Subcutaneous adipose tissue (tissue), 4 donors: ENCODE measurements around the gene SIAH1. TPM values are rescaled to one million over a fixed set of nuclear protein-coding genes. Genes with fewer than 3 reads are reported as not detected.

ENCODE experiments used
- total RNA-seq, 4 donors: library from RNA; depleted of rRNA; stranded (reverse); fragments of >200 nt; gene quantifications; one replicate each; pipeline ENCODE4 v1.1.0, GENCODE V29; 2016
- TF ChIP-seq, protein P1 (sequence below): fragments of 450-650 bp; IDR thresholded peaks from one replicate; pipeline ENCODE4 v1.5.1; 2016; ENCODE audit warnings: low read depth, mild to moderate bottlenecking, control low read depth, antibody characterized with exemption, moderate library complexity

SIAH1 gene
- total RNA-seq, 4 donors from 2014 or later: 36.3 to 50.9 (median 41.9) TPM

DNA sequence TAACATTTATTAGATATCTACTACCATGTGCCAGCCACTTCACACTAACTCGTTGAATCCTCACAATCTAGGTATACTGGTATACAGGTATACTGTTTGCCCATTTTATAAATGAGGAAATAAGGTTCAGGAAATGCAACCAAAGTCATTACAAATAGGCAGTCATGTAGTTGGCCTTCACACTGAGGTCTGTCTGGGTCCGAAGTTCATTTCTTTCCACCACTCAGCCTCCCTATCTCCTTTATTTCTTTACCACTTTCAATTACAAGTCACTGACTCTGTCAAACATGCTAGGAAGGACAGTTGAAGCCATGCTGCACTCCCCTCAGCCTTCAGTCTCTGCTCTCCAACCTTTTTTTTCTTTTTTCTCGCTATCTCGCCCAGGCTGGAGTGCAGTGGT, 20.7 kb upstream of the SIAH1 start:
- TF ChIP-seq, protein P1, sequence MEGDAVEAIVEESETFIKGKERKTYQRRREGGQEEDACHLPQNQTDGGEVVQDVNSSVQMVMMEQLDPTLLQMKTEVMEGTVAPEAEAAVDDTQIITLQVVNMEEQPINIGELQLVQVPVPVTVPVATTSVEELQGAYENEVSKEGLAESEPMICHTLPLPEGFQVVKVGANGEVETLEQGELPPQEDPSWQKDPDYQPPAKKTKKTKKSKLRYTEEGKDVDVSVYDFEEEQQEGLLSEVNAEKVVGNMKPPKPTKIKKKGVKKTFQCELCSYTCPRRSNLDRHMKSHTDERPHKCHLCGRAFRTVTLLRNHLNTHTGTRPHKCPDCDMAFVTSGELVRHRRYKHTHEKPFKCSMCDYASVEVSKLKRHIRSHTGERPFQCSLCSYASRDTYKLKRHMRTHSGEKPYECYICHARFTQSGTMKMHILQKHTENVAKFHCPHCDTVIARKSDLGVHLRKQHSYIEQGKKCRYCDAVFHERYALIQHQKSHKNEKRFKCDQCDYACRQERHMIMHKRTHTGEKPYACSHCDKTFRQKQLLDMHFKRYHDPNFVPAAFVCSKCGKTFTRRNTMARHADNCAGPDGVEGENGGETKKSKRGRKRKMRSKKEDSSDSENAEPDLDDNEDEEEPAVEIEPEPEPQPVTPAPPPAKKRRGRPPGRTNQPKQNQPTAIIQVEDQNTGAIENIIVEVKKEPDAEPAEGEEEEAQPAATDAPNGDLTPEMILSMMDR: no peak

DNA sequence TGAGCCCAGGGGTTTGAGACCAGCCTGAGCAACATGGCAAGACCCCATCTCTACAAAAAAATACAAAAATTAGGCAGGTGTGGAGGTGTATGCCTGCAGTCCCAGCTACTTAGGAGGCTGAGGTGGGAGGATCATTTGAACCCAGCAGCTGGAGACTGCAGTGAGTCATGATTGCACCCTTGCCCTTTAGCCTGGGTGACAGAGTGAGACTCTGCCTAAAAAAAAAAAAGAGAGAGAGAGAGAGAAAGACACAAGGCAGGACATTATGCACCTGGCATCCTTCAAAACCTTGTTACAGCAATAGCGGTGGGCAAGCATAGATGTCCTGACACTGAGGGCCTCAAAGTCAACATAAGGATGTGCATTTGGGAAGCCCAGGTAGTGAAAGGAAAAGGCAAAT, 19.9 kb upstream of the SIAH1 start:
- TF ChIP-seq, protein P1: no peak

DNA sequence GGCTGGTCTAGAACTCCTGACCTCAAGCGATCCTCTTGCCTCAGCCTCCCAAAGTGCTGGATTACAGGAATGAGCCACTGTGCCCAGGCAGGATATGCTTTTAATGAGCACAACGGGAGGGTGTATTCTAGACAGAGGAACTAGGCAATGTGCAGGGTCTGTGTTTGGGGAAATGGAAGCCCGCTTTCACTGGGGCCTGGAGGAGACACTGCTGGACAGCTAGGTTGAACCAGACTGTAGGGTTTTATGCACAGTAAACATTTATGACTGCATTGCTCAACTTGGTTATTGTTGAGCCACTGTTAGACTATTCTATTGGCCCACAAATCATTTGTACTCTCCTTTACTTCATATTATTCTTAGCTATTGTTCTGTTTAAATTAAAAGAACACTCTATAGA, 10.2 kb upstream of the SIAH1 start:
- TF ChIP-seq, protein P1: no peak

DNA sequence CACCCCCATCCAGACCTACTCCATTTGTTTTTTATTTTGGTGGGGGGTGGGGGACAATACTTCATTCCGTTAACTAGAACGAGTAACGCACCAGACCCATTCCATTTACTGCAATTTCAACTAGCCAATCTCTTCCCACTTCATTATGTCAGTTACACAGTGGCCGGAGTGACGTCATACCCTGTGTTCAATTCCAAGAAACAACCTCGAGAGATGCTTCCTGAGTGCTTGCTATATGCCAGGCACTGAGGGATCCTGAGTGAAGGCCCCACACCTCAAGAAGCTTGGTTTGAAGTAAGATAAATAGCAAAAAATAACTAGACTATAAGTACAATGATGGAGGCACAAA, 9.1 kb upstream of the SIAH1 start:
- TF ChIP-seq, protein P1: no peak

DNA sequence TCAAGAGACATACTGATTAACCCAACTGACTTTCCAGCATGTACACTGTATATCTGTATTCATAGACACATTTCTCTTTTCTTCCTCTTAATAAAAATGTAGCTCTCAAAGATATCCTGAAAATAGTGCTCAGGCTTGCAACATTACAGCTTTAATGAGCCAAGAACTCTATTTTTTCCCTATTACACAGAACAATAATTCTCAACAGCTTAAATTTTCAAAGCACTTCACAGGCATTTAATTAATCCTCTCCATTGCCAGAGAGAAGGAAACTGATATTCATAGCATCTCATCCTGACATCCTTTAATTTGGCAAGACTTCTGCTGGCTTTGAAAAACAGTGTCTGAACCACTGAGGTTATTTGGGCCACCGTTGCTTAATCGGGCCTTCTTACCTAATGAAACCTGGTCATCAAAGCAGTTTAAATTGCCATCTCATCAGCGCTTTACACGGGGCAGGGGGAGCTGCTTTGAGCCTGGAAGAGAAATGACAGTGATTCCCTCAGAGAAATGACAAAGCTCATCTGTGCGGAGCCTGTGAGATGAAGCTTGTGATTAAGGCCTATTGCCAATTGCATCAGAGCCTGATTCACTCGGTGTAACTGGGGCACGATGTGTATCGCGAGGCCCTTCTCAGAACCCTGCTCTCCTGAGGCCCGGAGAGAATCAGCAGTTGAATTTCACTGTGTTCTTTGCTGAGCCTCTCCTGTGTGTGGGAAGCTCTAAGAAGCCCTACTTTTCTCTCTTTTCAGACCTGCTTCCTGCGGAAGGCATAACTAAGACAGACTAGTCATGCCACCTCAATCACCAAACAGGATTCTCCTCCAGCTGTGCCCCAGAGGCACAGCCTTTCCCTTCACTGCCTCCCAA, 8.5 kb upstream of the SIAH1 start:
- TF ChIP-seq, protein P1: no peak

DNA sequence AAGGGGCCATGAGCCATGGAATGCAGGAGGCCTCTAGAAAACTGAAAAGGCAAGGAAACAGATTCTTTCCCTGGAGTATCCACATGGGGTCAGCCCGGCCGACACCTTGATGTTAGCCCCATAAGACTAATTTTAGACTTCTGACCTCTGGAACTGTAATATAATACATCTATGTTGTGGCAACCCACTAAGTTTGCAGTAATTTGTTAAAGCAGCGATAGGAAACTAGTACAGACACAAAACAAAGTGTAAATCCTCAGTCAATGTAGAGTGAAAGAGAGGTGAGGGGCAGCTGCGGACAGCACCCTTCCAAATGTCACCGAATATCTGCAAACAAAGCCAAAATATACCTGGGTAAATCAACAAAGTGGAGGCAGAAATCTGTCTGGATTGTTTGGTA, 7.2 kb upstream of the SIAH1 start:
- TF ChIP-seq, protein P1: no peak

DNA sequence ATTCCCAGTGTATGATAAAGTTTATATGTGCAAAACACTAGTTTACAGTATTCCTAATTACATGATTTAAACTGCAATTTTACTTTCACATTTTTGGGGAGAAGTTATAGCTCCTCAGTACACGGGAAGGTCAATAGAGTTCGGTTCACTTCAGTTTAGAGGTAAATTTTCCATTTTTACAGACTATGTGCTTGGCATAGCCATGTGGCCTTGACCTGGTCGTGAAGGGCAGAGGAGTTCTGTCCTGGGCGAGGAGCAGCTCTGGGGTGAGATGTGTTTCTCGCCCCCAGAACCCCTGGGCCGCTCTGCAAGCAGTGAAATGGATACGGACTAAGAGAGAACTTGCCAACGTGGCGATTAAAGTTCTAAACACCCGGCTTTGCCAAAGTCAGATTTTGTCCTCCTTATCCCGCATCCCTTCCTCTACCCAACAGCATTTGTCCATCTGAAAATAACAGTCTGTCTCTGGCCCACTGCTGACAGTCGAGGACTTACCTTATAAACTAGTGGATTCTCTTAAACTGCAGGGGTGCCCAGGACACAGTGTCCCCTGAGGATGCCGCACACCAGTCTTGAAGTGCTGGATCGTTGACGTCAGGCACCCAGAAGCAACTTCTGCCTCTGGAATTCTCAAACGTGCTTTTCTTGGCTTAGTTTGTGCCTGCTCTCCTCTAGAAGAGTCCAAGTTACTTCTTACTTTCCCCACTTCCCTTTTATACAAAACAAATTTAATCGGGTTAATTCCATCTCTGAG, 1.5 kb upstream of the SIAH1 start:
- TF ChIP-seq, protein P1: no peak
